ENCODE measurements around the gene CSTA.

GRCh38 chr3:122295266-122296062 lies 29.6 kb upstream of the CSTA start:
- no peak for TF ChIP-seq SUZ12 (IDR thresholded peaks at IDR 0.05; ENCODE audit: extremely low read depth, insufficient read depth, insufficient read length)
- no peak for TF ChIP-seq ZNF274 (IDR thresholded peaks at IDR 0.05; ENCODE audit: low read depth, low read length)
- TF ChIP-seq YY1 (IDR thresholded peaks at IDR 0.05; ENCODE audit: insufficient read depth, insufficient read length) = no peak
